Gastroesophageal sphincter (tissue), 4 donors: ENCODE results near the gene CATSPER3. TPM values are rescaled to one million over a fixed set of nuclear protein-coding genes. Genes with fewer than 3 reads are reported as not detected.

Experiments used
- ATAC-seq: fragments of 150-250 bp; one replicate; pipeline ENCODE4 v1.9.1; 2016; ENCODE audit warnings: mild to moderate bottlenecking, moderate library complexity
- H3K27ac ChIP-seq, 4 donors: fragments of 200-600 bp; sonication (generic) in 3 of 4; 1 replicate in 3 of 4; 2 replicates in 1 of 4; pipeline ENCODE4 v1.5.1; 2016 to 2019
- H3K27me3 ChIP-seq: fragments of 200-600 bp; sonication (generic); one replicate; pipeline ENCODE4 v1.5.1; 2019
- H3K36me3 ChIP-seq, 2 donors: fragments of 200-600 bp; sonication (generic); one replicate each; pipeline ENCODE4 v1.5.1; 2019; ENCODE audit warnings: control low read depth in 1 of 2
- H3K4me1 ChIP-seq, 3 donors: fragments of 200-600 bp; sonication (generic); 1 replicate in 2 of 3; 2 replicates in 1 of 3; pipeline ENCODE4 v1.5.1; 2016 to 2019; ENCODE audit warnings: control low read depth in 2 of 3
- H3K4me3 ChIP-seq, 2 donors: fragments of 200-600 bp; sonication (generic); one replicate each; pipeline ENCODE4 v1.5.1; 2019; ENCODE audit warnings: mild to moderate bottlenecking in 1 of 2, moderate library complexity in 1 of 2
- H3K9me3 ChIP-seq, 3 donors: fragments of 200-600 bp; sonication (generic); one replicate each; pipeline ENCODE4 v1.5.1; 2017 to 2019; ENCODE audit warnings: control low read depth in 2 of 3
- CTCF ChIP-seq, 4 experiments: fragments of 200-600 bp in 2 of 4; fragments of 450-650 bp in 2 of 4; sonication (generic) in 1 of 4; IDR thresholded peaks; one replicate each; pipeline ENCODE4 v1.5.1; 2017 to 2019; ENCODE audit warnings: antibody characterized with exemption in 4 of 4, mild to moderate bottlenecking in 2 of 4, moderate library complexity in 2 of 4
- EP300 ChIP-seq: sonication (generic); formaldehyde crosslinking; IDR thresholded peaks from one replicate; pipeline ENCODE4 v1.6.1; 2017; ENCODE audit warnings: antibody characterized with exemption, mild to moderate bottlenecking
- POLR2A ChIP-seq, 2 donors: fragments of 450-650 bp; IDR thresholded peaks; one replicate each; pipeline ENCODE4 v1.6.1; 2017; ENCODE audit warnings: antibody characterized with exemption in 2 of 2, mild to moderate bottlenecking in 2 of 2, moderate library complexity in 1 of 2
- POLR2AphosphoS5 ChIP-seq: sonication (generic); formaldehyde crosslinking; IDR thresholded peaks from one replicate; pipeline ENCODE4 v1.6.1; 2017; ENCODE audit warnings: antibody characterized with exemption
- WGBS, 2 donors: methylation state at CpG; one replicate each; pipeline ENCODE4 v1.1.5; 2018; ENCODE audit warnings: low coverage in 1 of 2; 5-methylcytosine and 5-hydroxymethylcytosine counted together
- total RNA-seq, 4 donors: library from RNA; depleted of rRNA; stranded (reverse); fragments of >200 nt; gene quantifications; one replicate each; pipeline ENCODE4 v1.1.0, GENCODE V29; 2016

CATSPER3 gene
- total RNA-seq, 4 donors from 2014 or later = 0.62 to 0.78 TPM; not detected in 2

- Histone ChIP-seq H3K4me3 (no peak overlapping the region), H3K27me3 (peaks cover 44% of the 10 kb centered on the region), H3K36me3 (no peaks in the 10 kb centered on the region), H3K4me1 (no peaks in the 10 kb centered on the region), H3K9me3 (no peaks in the 10 kb centered on the region), H3K27ac (no peak overlapping the region)
- WGBS, 2 donors = 59 to 60% methylated on average over 1 to 3 of the region's 3 CpGs
- no peak for ATAC-seq
- TF ChIP-seq POLR2AphosphoS5 = no peak
- no peak for TF ChIP-seq POLR2A (IDR thresholded peaks at IDR 0.05)
- no peak for TF ChIP-seq EP300
- TF ChIP-seq CTCF (IDR thresholded peaks at IDR 0.05) = no peak
Observed at GRCh38 chr5:135051399-135051798, 83.7 kb downstream of the CATSPER3 start.

- Histone ChIP-seq H3K36me3 (no peaks in the 10 kb centered on the region), H3K27ac (no peak overlapping the region), H3K4me1 (no peaks in the 10 kb centered on the region), H3K9me3 (no peaks in the 10 kb centered on the region), H3K27me3 (peaks cover 39% of the 10 kb centered on the region), H3K4me3 (no peak overlapping the region)
- ATAC-seq = no peak
- whole genome bisulfite sequencing, 2 donors = 91% methylated on average over 7 of the region's 11 CpGs; no CpG with 5 or more reads in 1 of the 2 donors
- TF ChIP-seq POLR2A (IDR thresholded peaks at IDR 0.05) (no peak), EP300 (no peak), CTCF (IDR thresholded peaks at IDR 0.05) (no peak), POLR2AphosphoS5 (no peak)
Observed at GRCh38 chr5:135051872-135052271, 84.2 kb downstream of the CATSPER3 start.

- Histone ChIP-seq H3K4me3 (no peak overlapping the region), H3K27ac (no peak overlapping the region), H3K36me3 (no peaks in the 10 kb centered on the region), H3K4me1 (no peaks in the 10 kb centered on the region), H3K27me3 (peaks cover 31% of the 10 kb centered on the region), H3K9me3 (no peaks in the 10 kb centered on the region)
- WGBS, 2 donors = 100% methylated on average over 1 of the region's 6 CpGs; no CpG with 5 or more reads in 1 of the 2 donors
- no peak for TF ChIP-seq POLR2A (IDR thresholded peaks at IDR 0.05)
- TF ChIP-seq POLR2AphosphoS5 = no peak
- no peak for TF ChIP-seq CTCF (IDR thresholded peaks at IDR 0.05)
- no peak for TF ChIP-seq EP300
- ATAC-seq = no peak
Observed at GRCh38 chr5:135052511-135053145, 84.9 kb downstream of the CATSPER3 start.

GRCh38 chr5:135053278-135053677 is 85.6 kb downstream of the CATSPER3 start:
- no peaks in the 10 kb centered on the region for H3K36me3 ChIP-seq
- no peak for TF ChIP-seq CTCF (IDR thresholded peaks at IDR 0.05)
- H3K27me3 ChIP-seq = peaks cover 31% of the 10 kb centered on the region
- 83% methylated on average over 2 of the region's 3 CpGs; no CpG with 5 or more reads in 1 of the 2 donors for WGBS, 2 donors
- H3K9me3 ChIP-seq = no peaks in the 10 kb centered on the region
- no peak overlapping the region for H3K4me3 ChIP-seq
- H3K27ac ChIP-seq = no peak overlapping the region
- no peak for ATAC-seq
- no peaks in the 10 kb centered on the region for H3K4me1 ChIP-seq

- no peak for ATAC-seq
Observed at GRCh38 chr5:135053989-135054388, 86.3 kb downstream of the CATSPER3 start.

More at GRCh38 chr5:135053989-135054388, 86.3 kb downstream of the CATSPER3 start:
- Histone ChIP-seq H3K36me3 (no peaks in the 10 kb centered on the region), H3K9me3 (no peaks in the 10 kb centered on the region), H3K4me3 (no peak overlapping the region), H3K4me1 (no peaks in the 10 kb centered on the region), H3K27ac (no peak overlapping the region), H3K27me3 (peaks cover 24% of the 10 kb centered on the region)
- TF ChIP-seq POLR2AphosphoS5 (no peak), POLR2A (IDR thresholded peaks at IDR 0.05) (no peak), CTCF (IDR thresholded peaks at IDR 0.05) (no peak), EP300 (no peak)
- 48 to 64% methylated on average over 3 to 8 of the region's 8 CpGs for WGBS, 2 donors
